Sigmoid colon (tissue), 7 donors: Measurements from ENCODE around the gene TOPBP1. TPM values are rescaled to one million over a fixed set of nuclear protein-coding genes. Genes with fewer than 3 reads are reported as not detected.
"Not testable (repeated sequence)": the region's sequence is repeated elsewhere in the genome, so short reads cannot be mapped to it uniquely, and the experiment has no call there.

Source experiments
- DNase-seq: peaks from one replicate; pipeline ENCODE4 v3.0.0-alpha.2; 2019
- H3K27ac ChIP-seq, 4 donors: fragments of 200-600 bp; sonication (generic); one replicate each; pipeline ENCODE4 v1.5.1; 2016 to 2019; ENCODE audit warnings: mild to moderate bottlenecking in 1 of 4
- H3K27me3 ChIP-seq, 3 donors: fragments of 200-600 bp; sonication (generic); one replicate each; pipeline ENCODE4 v1.5.1; 2019; ENCODE audit warnings: mild to moderate bottlenecking in 1 of 3
- H3K36me3 ChIP-seq, 4 donors: fragments of 200-600 bp; sonication (generic); one replicate each; pipeline ENCODE4 v1.5.1; 2016 to 2019
- H3K4me1 ChIP-seq, 4 donors: fragments of 200-600 bp; sonication (generic); one replicate each; pipeline ENCODE4 v1.5.1; 2017 to 2019
- H3K4me3 ChIP-seq, 4 donors: fragments of 200-600 bp; sonication (generic); one replicate each; pipeline ENCODE4 v1.5.1; 2017 to 2019; ENCODE audit warnings: mild to moderate bottlenecking in 2 of 4, moderate library complexity in 1 of 4
- H3K9me3 ChIP-seq, 4 donors: fragments of 200-600 bp in 3 of 4; sonication (generic) in 3 of 4; one replicate each; pipeline versions ENCODE4 v1.5.1 to v1.6.1; 2013 to 2019
- EP300 ChIP-seq, 4 donors: sonication (generic); formaldehyde crosslinking; IDR thresholded peaks; one replicate each; pipeline ENCODE4 v1.6.1; 2017; ENCODE audit warnings: antibody characterized with exemption in 4 of 4
- POLR2A ChIP-seq, 2 donors: fragments of 450-650 bp; IDR thresholded peaks; one replicate each; pipeline ENCODE4 v1.6.1; 2016; ENCODE audit warnings: antibody characterized with exemption in 2 of 2, mild to moderate bottlenecking in 2 of 2, moderate library complexity in 2 of 2
- POLR2AphosphoS5 ChIP-seq, 4 donors: sonication (generic); formaldehyde crosslinking; IDR thresholded peaks; one replicate each; pipeline ENCODE4 v1.6.1; 2017; ENCODE audit warnings: antibody characterized with exemption in 4 of 4
- WGBS, 2 donors: extraction: QIAGEN DNeasy Blood & Tissue Kit; methylation state at CpG; one replicate each; pipeline ENCODE4 v1.1.7; 2013; 5-methylcytosine and 5-hydroxymethylcytosine counted together
- intact Hi-C: fragments of 100-400 bp; cut with DNase I; formaldehyde crosslinking; loops from one replicate; pipeline ENCODE4 v1.15.1; 2023
- polyA plus RNA-seq, 3 donors: library from polyadenylated mRNA; stranded (reverse); fragments of 200-250 nt; gene quantifications; one replicate each; pipeline ENCODE4 v1.2.3, GENCODE V29; 2013
- total RNA-seq, 4 donors: library from RNA; depleted of rRNA; stranded (reverse); fragments of >200 nt; gene quantifications; one replicate each; pipeline ENCODE4 v1.1.0, GENCODE V29; 2016
- TF ChIP-seq, protein P1 (sequence below), 4 experiments: fragments of 450-650 bp in 3 of 4; fragments of 200-600 bp in 1 of 4; IDR thresholded peaks; one replicate each; pipeline ENCODE4 v1.5.1; 2016 to 2019; ENCODE audit warnings: antibody characterized with exemption in 4 of 4, mild to moderate bottlenecking in 3 of 4, moderate library complexity in 2 of 4
- donor health status: healthy with polysubstance abuse.
- donor health status: Bipolar disorder and iron deficiency.
- donor health status: healthy.

The TOPBP1 gene
- total and polyA plus RNA-seq, 7 donors = 4.8 to 30.2 (median 15.9) TPM

DNA sequence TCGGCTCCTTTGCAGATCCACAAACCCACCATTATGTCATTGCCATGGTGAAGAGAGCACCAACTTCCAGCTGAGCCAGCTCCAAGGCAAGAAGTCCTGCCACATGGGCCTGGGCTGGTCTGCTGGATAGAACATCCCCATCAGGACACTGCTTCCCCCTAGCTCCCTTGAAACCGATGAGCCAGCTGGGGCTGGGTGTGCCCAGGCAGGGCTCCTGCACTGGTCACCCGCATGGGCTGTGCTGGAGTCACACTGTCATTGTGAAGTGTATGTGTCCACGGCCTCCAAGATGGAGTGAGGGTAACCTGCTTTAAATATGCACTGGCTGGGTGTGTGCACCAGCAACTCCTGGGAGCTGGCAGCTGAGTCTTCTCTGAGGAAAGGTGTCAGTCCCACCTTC is 31.0 kb upstream of the TOPBP1 start:
- Histone ChIP-seq H3K36me3 (no peaks in the 10 kb centered on the region), H3K4me1 (no peaks in the 10 kb centered on the region), H3K27ac (no peak overlapping the region), H3K9me3 (no peaks in the 10 kb centered on the region), H3K27me3 (no peaks in the 10 kb centered on the region), H3K4me3 (no peak overlapping the region)
- 68 to 83% methylated on average over 4 of the region's 4 CpGs for WGBS, 2 donors
- DNase-seq = no peak
- intact Hi-C loops = no loop called here
- TF ChIP-seq EP300 (IDR thresholded peaks at IDR 0.05) (no peak), POLR2A (IDR thresholded peaks at IDR 0.05) (no peak), POLR2AphosphoS5 (IDR thresholded peaks at IDR 0.05) (no peak)
- TF ChIP-seq, protein P1, sequence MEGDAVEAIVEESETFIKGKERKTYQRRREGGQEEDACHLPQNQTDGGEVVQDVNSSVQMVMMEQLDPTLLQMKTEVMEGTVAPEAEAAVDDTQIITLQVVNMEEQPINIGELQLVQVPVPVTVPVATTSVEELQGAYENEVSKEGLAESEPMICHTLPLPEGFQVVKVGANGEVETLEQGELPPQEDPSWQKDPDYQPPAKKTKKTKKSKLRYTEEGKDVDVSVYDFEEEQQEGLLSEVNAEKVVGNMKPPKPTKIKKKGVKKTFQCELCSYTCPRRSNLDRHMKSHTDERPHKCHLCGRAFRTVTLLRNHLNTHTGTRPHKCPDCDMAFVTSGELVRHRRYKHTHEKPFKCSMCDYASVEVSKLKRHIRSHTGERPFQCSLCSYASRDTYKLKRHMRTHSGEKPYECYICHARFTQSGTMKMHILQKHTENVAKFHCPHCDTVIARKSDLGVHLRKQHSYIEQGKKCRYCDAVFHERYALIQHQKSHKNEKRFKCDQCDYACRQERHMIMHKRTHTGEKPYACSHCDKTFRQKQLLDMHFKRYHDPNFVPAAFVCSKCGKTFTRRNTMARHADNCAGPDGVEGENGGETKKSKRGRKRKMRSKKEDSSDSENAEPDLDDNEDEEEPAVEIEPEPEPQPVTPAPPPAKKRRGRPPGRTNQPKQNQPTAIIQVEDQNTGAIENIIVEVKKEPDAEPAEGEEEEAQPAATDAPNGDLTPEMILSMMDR (IDR thresholded peaks at IDR 0.05) = no peak

DNA sequence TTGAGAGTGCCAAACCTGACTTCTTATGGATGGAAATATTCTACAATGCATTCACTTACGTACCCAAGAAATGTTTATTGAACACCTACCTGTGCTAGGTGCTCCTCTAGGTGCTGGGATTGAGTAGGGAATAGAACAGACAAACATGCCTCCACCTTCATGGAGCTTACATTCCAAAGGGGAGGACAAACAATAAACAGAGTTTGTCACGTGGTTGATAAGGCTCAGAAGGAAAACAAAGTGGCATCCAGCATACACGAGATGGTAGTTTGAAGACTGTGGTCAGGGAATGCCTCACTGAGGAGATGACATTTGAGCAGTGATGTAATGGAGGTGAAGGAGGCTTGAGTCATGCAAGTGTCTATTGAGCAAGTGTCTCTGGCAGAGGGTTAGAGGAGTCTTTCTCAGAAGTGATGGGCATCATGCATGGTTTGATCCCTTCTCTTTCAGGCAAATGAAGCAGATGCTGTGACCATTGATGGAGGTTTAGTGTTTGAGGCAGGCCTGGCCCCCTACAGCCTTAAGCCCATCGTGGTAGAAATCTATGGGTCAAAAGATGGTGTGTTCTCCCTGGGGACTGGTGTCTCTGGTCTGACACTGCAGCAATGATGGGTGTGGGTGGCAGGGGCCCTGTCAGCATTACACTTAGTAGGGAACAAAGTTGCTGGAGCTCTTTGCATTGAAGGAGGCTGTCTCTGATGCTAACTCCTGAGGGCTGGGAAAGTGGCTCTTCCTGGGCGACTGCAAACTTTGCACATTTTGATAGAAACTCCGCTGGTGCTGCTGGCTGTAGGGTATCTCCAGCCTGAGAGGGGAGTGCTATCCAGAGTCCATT is 29.7 kb upstream of the TOPBP1 start:
- TF ChIP-seq, protein P1 (IDR thresholded peaks at IDR 0.05) = no peak
- no peak for TF ChIP-seq EP300 (IDR thresholded peaks at IDR 0.05)
- no peak for TF ChIP-seq POLR2A (IDR thresholded peaks at IDR 0.05)
- no peak for TF ChIP-seq POLR2AphosphoS5 (IDR thresholded peaks at IDR 0.05)
- Histone ChIP-seq H3K36me3 (no peaks in the 10 kb centered on the region), H3K27me3 (no peaks in the 10 kb centered on the region), H3K4me3 (no peak overlapping the region), H3K9me3 (no peaks in the 10 kb centered on the region), H3K27ac (no peak overlapping the region), H3K4me1 (no peaks in the 10 kb centered on the region)
- DNase-seq = no peak
- intact Hi-C loops = no loop called here
- WGBS, 2 donors = 61 to 62% methylated on average over 6 of the region's 6 CpGs

DNA sequence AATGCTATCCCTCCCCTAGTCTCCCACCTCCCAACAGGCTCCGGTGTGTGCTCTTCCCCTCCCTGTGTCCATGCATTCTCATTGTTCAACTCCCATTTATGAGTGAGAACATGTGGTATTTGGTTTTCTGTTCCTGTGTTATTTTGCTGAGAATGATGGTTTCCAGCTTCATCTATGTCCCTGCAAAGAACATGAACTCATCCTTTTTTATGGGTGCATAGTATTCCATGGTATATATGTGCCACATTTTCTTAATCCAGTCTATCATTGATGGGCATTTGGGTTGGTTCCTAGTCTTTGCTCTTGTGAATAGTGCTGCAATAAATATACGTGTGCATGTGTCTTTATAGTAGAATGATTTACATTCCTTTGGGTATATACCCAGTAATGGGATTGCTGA is 16.3 kb upstream of the TOPBP1 start:
- intact Hi-C loops, H3K4me1 ChIP-seq, H3K36me3 ChIP-seq, H3K9me3 ChIP-seq, DNase-seq, H3K27ac ChIP-seq, H3K4me3 ChIP-seq: not testable (repeated sequence)
- 89 to 93% methylated on average over 2 of the region's 2 CpGs for WGBS, 2 donors
- H3K27me3 ChIP-seq = peaks cover 10 to 36% (median 20%) of the 10 kb centered on the region in 3 donors

DNA sequence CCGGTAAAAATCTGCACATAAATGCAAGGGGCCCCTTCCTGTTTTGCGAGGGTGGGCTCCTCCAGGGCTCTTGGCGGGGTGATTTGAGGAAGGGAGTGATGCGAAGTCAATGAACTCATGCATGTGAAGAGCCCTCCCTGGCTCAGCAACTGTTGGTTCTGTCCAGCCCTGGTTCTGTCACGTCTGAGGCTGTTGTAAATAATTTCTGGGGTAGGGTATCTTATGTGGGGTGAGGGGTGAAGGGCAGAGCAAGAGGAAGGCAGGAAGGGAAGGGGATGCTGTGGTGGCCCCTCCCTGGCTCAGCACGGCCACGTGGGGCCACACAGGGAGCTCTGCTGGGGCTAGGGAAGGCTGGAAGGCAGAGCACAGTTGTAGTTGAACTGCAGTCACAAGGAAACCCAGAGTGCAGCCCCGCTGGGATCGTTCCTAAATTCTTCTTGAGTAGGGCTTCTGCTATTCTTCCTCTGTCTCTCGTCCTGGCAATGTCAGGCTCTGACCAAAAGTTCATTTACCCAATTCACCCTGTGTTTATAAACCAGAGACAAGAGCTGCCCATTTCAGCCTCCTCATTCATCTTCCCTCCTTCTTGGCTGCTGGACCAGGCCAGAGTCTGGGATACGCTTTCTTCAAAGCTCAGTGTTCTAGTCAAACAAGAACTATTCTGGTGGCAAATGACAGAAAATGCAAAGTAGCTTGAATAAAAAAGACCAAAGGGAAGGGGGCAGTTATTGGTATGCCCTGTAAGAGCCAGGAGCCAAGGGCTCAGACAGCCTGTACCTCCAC is 14.8 kb upstream of the TOPBP1 start:
- Histone ChIP-seq H3K4me3 (no peak overlapping the region), H3K27ac (no peak overlapping the region), H3K36me3 (no peaks in the 10 kb centered on the region), H3K9me3 (no peaks in the 10 kb centered on the region), H3K27me3 (peaks cover 10 to 44% (median 20%) of the 10 kb centered on the region in 3 donors), H3K4me1 (peaks cover 0 to 8% (median 3%) of the 10 kb centered on the region in 4 donors)
- DNase-seq = no peak
- intact Hi-C loops = no loop called here
- WGBS, 2 donors = 29 to 43% methylated on average over 11 of the region's 11 CpGs
- TF ChIP-seq, protein P1 (IDR thresholded peaks at IDR 0.05) = no peak
- TF ChIP-seq POLR2A (IDR thresholded peaks at IDR 0.05) (no peak), POLR2AphosphoS5 (IDR thresholded peaks at IDR 0.05) (no peak), EP300 (IDR thresholded peaks at IDR 0.05) (no peak)

DNA sequence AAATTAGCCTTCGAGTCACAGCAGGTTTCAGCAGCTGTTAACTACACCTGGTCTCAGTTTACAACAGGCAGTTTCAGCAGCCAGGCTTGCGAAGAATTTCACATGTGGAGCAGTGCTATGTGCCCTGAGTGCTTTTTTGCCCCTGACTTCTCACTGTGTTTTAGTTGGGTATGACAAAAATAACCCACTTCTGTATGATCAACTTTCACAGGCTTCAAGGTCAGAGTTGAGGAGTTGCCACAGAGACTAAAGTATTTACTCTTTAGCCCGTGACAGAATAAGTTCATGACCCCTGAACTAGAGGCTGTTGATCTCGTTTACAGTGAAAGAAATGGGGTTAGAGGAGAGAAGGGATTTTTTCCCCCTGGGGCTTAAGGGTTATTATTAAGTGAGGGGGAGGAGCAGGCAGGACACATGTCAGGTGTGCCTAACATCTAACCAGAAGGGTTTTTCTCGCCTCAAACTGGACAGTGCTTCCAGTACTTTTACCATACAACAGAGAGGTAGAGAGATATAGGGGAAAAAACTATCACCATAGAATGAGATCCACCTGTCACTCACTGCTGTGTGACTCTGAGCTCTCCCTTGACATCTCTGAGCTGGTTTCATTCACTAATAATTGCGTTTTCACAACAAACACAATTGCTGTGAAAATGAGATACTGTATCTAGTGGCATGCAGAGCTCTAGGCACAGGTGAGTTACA is 14.0 kb upstream of the TOPBP1 start:
- DNase-seq = no peak
- no peaks in the 10 kb centered on the region for H3K36me3 ChIP-seq
- H3K27me3 ChIP-seq = peaks cover 10 to 44% (median 20%) of the 10 kb centered on the region in 3 donors

More for the DNA sequence above, 14.0 kb upstream of the TOPBP1 start:
- intact Hi-C loops = no loop called here
- 40 to 61% methylated on average over 6 of the region's 6 CpGs for WGBS, 2 donors
- H3K4me3 ChIP-seq = no peak overlapping the region
- no peaks in the 10 kb centered on the region for H3K9me3 ChIP-seq
- TF ChIP-seq EP300 (IDR thresholded peaks at IDR 0.05) (no peak), POLR2AphosphoS5 (IDR thresholded peaks at IDR 0.05) (no peak), POLR2A (IDR thresholded peaks at IDR 0.05) (no peak)
- TF ChIP-seq, protein P1 (IDR thresholded peaks at IDR 0.05) = no peak
- no peak overlapping the region for H3K27ac ChIP-seq
- H3K4me1 ChIP-seq = peaks cover 0 to 8% (median 3%) of the 10 kb centered on the region in 4 donors
